Measurements from ENCODE around the gene ZFYVE26.
"Not testable (repeated sequence)": the region's sequence is repeated elsewhere in the genome, so short reads cannot be mapped to it uniquely, and the experiment has no call there.

Gene ZFYVE26

GRCh38 chr14:67705211-67705610 is 111.2 kb downstream of the ZFYVE26 start:
- no peak for DNase-seq (ENCODE audit: low read depth)

GRCh38 chr14:67704484-67705089 is 111.8 kb downstream of the ZFYVE26 start:
- no peak for DNase-seq (ENCODE audit: low read depth)

GRCh38 chr14:67703997-67704396 is 112.4 kb downstream of the ZFYVE26 start:
- DNase-seq (ENCODE audit: low read depth): no peak

- not testable (repeated sequence) for DNase-seq (ENCODE audit: low read depth)
Observed at GRCh38 chr14:67701492-67701891, 114.9 kb downstream of the ZFYVE26 start, which contains the start of gene RDH12. RDH12 (plus strand) TSS chr14:67701886; CDS start chr14:67722643, 20,757 bp downstream.

GRCh38 chr14:67698179-67698578 is 118.2 kb downstream of the ZFYVE26 start:
- DNase-seq (ENCODE audit: low read depth): no peak

- DNase-seq (ENCODE audit: low read depth): no peak
Observed at GRCh38 chr14:67697006-67697405, 119.4 kb downstream of the ZFYVE26 start.
